ENCODE measurements around the gene CADM1.

DNA sequence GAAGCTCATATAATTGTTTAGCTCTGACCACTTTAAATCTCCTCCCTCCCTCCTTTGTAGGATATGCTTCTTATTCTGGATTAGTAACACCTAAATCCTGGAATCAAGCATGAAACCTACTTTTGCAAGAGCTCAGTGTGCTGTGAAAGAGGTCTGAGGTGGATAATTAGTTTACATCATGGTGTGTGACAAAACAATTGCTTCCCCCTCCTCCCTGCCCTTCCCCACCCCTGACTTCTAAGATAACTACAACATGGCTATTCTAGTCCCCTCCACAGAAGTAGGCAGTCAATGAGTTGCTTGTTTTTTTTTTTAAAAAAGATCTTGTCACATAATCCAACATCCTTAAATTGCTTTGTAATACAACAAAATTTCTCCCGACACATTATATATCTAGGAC lies 314.0 kb downstream of the CADM1 start:
- TF ChIP-seq GATA3 (IDR thresholded peaks at IDR 0.05; ENCODE audit: low read depth, low read length) (no peak), GATA2 (IDR thresholded peaks at IDR 0.05; ENCODE audit: low read depth, low read length) (no peak)

Measured in SH-SY5Y (cell line).